OCI-LY3 (cell line): ENCODE measurements around the gene ZSWIM6.

ENCODE experiments used
- CTCF ChIP-seq: fragments of 200-600, 300-600 bp; sonication (generic); IDR thresholded peaks from 2 replicates; pipeline ENCODE4 v1.5.1; 2014; ENCODE audit warnings: antibody characterized with exemption, low read length, low read depth
- EZH2phosphoT487 ChIP-seq: fragments of 200-600 bp; shearing (Covaris generic); IDR thresholded peaks from 2 replicates; pipeline ENCODE4 v1.6.1; 2018; ENCODE audit warnings: antibody characterized with exemption, mixed run types, low read depth

DNA sequence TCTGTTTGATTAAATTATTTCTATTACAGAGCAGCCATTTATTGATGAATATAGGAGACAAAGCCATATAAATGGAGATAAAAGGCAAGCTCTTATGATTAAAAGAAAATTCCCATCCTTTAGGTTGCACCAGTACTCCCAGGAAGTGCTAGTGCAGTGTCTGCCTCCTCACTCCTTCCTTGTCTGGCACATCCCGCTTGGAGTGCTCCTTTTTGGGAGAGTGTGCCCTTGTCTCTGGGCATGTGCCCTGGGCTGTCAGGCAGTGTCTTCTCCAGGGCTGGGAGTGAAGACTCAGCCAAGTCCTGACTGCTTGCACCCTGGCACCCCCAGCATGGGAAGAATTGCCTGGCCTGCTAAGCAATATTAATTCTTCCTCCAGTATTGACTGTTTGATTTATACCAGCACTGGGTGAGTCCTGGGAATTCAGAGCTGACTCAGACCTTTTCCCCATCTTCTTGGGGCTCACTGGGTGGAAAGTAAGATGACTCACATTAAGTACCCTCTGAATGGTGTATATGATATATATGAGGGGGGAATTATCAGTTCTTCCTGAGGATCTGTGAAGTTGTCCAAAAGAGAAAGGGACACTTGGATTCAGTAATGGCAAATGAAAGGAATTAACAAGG, 62.1 kb downstream of the ZSWIM6 start:
- TF ChIP-seq CTCF (no peak), EZH2phosphoT487 (no peak)
